ENCODE data around the gene PIF1. TPM values are rescaled to one million over a fixed set of nuclear protein-coding genes. Genes with fewer than 3 reads are reported as not detected.

Gene PIF1
- total and polyA plus RNA-seq, 7 experiments from 2014 or later, result 0.34 to 30.2 (median 1.0) TPM; not detected in 4

GRCh38 chr15:64810497-64811326 lies 14.7 kb downstream of the PIF1 start:
- no peaks in the 10 kb centered on the region for H3K9me3 ChIP-seq (ENCODE audit: control insufficient read depth in 2 of 3, low read length in 3 of 3)
- CTCF ChIA-PET, result interaction anchor here (0.5 to 2.2 kb wide), 7 partner anchors 9 to 84 kb away, joined by 3 to 6 read pairs (median 5); no protein-coding TSS in a partner anchor
- POLR2A ChIA-PET, result no interaction called here
- no peak for DNase-seq
- no peaks in the 10 kb centered on the region for H3K27me3 ChIP-seq (ENCODE audit: control insufficient read depth in 2 of 2, insufficient read depth in 2 of 2, low read length in 2 of 2)
- H3K4me1 ChIP-seq (ENCODE audit: control insufficient read depth in 2 of 2, insufficient read depth in 2 of 2, low read length in 2 of 2), result peaks cover 0 to 3% of the 10 kb centered on the region in 2 donors
- no peaks in the 10 kb centered on the region for H3K36me3 ChIP-seq (ENCODE audit: control insufficient read depth in 2 of 3, insufficient read depth in 3 of 3, low read length in 3 of 3)
- Mint-ChIP-seq H3K27ac (no peak overlapping the region), H3K4me1 (peaks cover 0 to 8% (median 4%) of the 10 kb centered on the region in 7 donors), H3K4me3 (no peak overlapping the region), H3K36me3 (peaks cover 0 to 4% (median 0%) of the 10 kb centered on the region in 5 donors), H3K9me3 (peaks cover 0 to 1% (median 0%) of the 10 kb centered on the region in 11 donors), H3K27me3 (peaks cover 0 to 12% (median 0%) of the 10 kb centered on the region in 5 donors)
- no peak for ATAC-seq
- H3K27ac ChIP-seq (ENCODE audit: low read depth, low read length), result no peak overlapping the region
- H3K4me3 ChIP-seq (ENCODE audit: low read length), result no peak overlapping the region
- intact Hi-C loops (cut with micrococcal nuclease), result loop anchor here (1.0 to 5.0 kb wide), 5 partner anchors 25 to 95 kb away; partner anchors contain the start of gene RBPMS2 (in 1 of the 2)

GRCh38 chr15:64809649-64810496 lies 15.6 kb downstream of the PIF1 start:
- H3K4me3 ChIP-seq (ENCODE audit: low read length), result no peak overlapping the region
- peak; percentile 21 to 75 (median 47) for DNase-seq
- Mint-ChIP-seq H3K27me3 (peaks cover 0 to 12% (median 0%) of the 10 kb centered on the region in 5 donors), H3K27ac (no peak overlapping the region), H3K4me1 (peaks cover 0 to 8% (median 4%) of the 10 kb centered on the region in 7 donors), H3K9me3 (peaks cover 0 to 1% (median 0%) of the 10 kb centered on the region in 11 donors), H3K4me3 (no peak overlapping the region), H3K36me3 (peaks cover 0 to 2% (median 0%) of the 10 kb centered on the region in 5 donors)
- ChIA-PET POLR2A (no interaction called here), CTCF (interaction anchor here (0.5 to 2.2 kb wide), 15 partner anchors 8 to 154 kb away, joined by 3 to 6 read pairs (median 4); no protein-coding TSS in a partner anchor)
- H3K27ac ChIP-seq (ENCODE audit: low read depth, low read length), result no peak overlapping the region
- no peaks in the 10 kb centered on the region for H3K36me3 ChIP-seq (ENCODE audit: control insufficient read depth in 2 of 3, insufficient read depth in 3 of 3, low read length in 3 of 3)
- no peaks in the 10 kb centered on the region for H3K9me3 ChIP-seq (ENCODE audit: control insufficient read depth in 2 of 3, low read length in 3 of 3)
- no peaks in the 10 kb centered on the region for H3K27me3 ChIP-seq (ENCODE audit: control insufficient read depth in 2 of 2, insufficient read depth in 2 of 2, low read length in 2 of 2)
- ATAC-seq, result peak; percentile 80
- peaks cover 0 to 3% of the 10 kb centered on the region in 2 donors for H3K4me1 ChIP-seq (ENCODE audit: control insufficient read depth in 2 of 2, insufficient read depth in 2 of 2, low read length in 2 of 2)
- intact Hi-C loops (cut with micrococcal nuclease), result loop anchor here (1.0 to 5.0 kb wide), 5 partner anchors 25 to 95 kb away; partner anchors contain the start of gene RBPMS2 (in 1 of the 2)

DNA sequence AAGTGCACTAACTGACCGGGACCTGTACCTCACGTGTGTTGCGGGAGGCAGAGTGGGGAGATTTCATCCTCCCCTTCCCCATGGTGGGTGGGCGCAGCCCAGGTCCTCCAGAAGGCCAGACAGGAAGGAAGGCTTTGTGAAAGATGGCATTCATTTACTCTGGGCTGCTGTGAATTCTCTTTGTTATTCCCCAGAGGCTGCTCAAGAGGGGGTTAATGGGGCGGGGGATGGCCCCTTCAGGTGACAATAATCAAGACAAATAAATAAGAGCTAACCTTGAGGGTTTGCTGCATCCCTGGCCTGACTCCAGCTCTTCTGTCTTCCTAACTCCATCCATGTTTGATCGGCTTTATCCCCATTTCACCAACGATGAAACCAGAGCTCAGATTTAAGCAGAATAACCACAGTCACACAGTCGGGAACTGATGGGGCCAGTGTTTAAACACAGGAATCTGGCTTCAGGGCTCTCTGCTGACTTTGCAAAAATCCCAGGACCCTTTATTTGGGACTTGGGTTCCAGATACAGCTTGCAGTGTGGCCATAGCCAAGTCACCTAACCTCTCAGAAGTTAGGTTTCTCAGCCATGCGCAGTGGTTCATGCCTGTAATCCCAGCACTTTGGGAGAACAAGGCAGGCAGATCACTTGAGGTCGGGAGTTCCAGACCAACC lies 16.5 kb downstream of the PIF1 start:
- intact Hi-C loops (cut with micrococcal nuclease), result no loop called here
- Mint-ChIP-seq H3K4me3 (no peak overlapping the region), H3K36me3 (peaks cover 0 to 2% (median 0%) of the 10 kb centered on the region in 5 donors), H3K27ac (no peak overlapping the region), H3K27me3 (peaks cover 0 to 12% (median 0%) of the 10 kb centered on the region in 5 donors), H3K4me1 (peaks cover 0 to 5% (median 4%) of the 10 kb centered on the region in 7 donors), H3K9me3 (peaks cover 0 to 1% (median 0%) of the 10 kb centered on the region in 11 donors)
- DNase-seq (no peak), ATAC-seq (no peak)
- Histone ChIP-seq H3K4me1 (ENCODE audit: control insufficient read depth in 2 of 2, insufficient read depth in 2 of 2, low read length in 2 of 2) (peaks cover 0 to 3% of the 10 kb centered on the region in 2 donors), H3K9me3 (ENCODE audit: control insufficient read depth in 2 of 3, low read length in 3 of 3) (no peaks in the 10 kb centered on the region), H3K36me3 (ENCODE audit: control insufficient read depth in 2 of 3, insufficient read depth in 3 of 3, low read length in 3 of 3) (no peaks in the 10 kb centered on the region), H3K4me3 (ENCODE audit: low read length) (no peak overlapping the region), H3K27ac (ENCODE audit: low read depth, low read length) (no peak overlapping the region), H3K27me3 (ENCODE audit: control insufficient read depth in 2 of 2, insufficient read depth in 2 of 2, low read length in 2 of 2) (no peaks in the 10 kb centered on the region)
- ChIA-PET CTCF (interaction anchor here (0.6 to 2.2 kb wide), 11 partner anchors 12 to 406 kb away, joined by 3 to 6 read pairs (median 3); no protein-coding TSS in a partner anchor), POLR2A (no interaction called here)

DNA sequence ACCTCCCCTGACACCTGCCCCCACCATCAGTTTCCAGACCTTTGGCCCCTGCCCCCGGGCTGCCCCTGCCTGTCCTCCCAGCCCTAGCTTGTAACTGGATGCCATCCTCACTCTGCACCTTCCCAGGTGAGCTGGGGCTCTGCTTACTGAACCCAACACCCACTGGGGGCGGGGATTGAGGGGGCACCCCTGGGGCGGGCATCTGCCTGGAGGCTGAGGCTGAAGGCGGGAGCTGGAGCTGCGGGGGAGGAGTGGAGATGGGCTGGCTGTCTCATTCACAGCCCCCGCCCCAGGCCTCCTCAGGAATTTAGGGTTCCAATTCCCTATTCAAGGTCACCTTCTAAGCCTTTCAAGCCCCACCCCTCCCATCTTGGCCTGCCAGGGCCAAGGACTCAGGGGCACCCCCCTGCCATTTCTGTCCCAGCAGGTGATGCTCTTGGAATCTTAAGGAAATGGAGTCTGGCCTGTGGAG lies 17.7 kb downstream of the PIF1 start:
- H3K27me3 Mint-ChIP-seq, result peaks cover 0 to 15% (median 0%) of the 10 kb centered on the region in 5 donors

DNA sequence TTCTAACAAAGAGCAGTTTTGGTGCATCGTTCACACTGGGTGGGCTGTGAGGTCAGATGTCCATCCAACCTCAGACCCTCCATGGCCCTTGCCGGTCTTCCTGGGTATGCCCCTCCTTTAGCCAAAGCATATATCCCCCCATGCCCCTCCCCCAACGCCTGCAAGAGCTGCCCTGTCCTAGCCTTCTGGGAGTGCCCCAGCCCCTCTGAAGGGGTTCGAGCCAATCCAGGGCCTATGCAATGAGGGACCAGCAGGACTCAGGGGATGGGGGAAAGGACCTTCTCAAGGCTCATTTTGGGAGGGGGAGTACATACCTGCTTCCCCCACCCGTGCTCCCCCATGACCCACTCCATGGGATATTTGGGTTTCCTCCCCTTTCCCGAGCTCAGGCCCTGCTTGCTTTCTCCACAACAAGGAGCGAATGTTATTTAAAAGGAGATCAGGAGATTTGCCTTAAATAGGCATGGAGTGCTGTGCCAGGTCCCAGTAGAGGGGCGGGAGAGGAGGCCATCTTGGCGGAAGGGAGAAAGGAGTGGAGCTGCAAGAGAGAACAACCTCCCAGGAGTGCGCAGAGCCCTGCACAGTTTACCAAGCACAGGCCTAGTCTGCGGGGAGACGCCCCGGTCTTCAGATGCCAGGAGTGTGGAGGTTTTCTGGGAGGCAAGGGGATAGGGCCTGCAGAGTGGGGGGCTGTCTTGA lies 18.2 kb downstream of the PIF1 start:
- Mint-ChIP-seq H3K4me3 (no peak overlapping the region), H3K27ac (no peak overlapping the region), H3K27me3 (peaks cover 0 to 15% (median 0%) of the 10 kb centered on the region in 5 donors), H3K4me1 (peaks cover 0 to 5% (median 4%) of the 10 kb centered on the region in 7 donors), H3K9me3 (peaks cover 0 to 1% (median 0%) of the 10 kb centered on the region in 11 donors), H3K36me3 (no peaks in the 10 kb centered on the region)
- ChIA-PET POLR2A (no interaction called here), CTCF (no interaction called here)
- Histone ChIP-seq H3K27me3 (ENCODE audit: control insufficient read depth in 2 of 2, insufficient read depth in 2 of 2, low read length in 2 of 2) (no peaks in the 10 kb centered on the region), H3K4me1 (ENCODE audit: control insufficient read depth in 2 of 2, insufficient read depth in 2 of 2, low read length in 2 of 2) (peaks cover 0 to 3% of the 10 kb centered on the region in 2 donors), H3K4me3 (ENCODE audit: low read length) (no peak overlapping the region), H3K9me3 (ENCODE audit: control insufficient read depth in 2 of 3, low read length in 3 of 3) (no peaks in the 10 kb centered on the region), H3K27ac (ENCODE audit: low read depth, low read length) (no peak overlapping the region), H3K36me3 (ENCODE audit: control insufficient read depth in 2 of 3, insufficient read depth in 3 of 3, low read length in 3 of 3) (no peaks in the 10 kb centered on the region)
- ATAC-seq (no peak), DNase-seq (no peak)
- intact Hi-C loops (cut with micrococcal nuclease), result no loop called here

More for the DNA sequence above, 17.7 kb downstream of the PIF1 start:
- Mint-ChIP-seq H3K4me3 (no peak overlapping the region), H3K36me3 (no peaks in the 10 kb centered on the region), H3K27ac (no peak overlapping the region), H3K9me3 (peaks cover 0 to 1% (median 0%) of the 10 kb centered on the region in 11 donors), H3K4me1 (peaks cover 0 to 5% (median 4%) of the 10 kb centered on the region in 7 donors)
- H3K27ac ChIP-seq (ENCODE audit: low read depth, low read length), result no peak overlapping the region
- no peak for ATAC-seq
- DNase-seq, result no peak
- intact Hi-C loops (cut with micrococcal nuclease), result no loop called here
- ChIA-PET POLR2A (no interaction called here), CTCF (no interaction called here)
- H3K9me3 ChIP-seq (ENCODE audit: control insufficient read depth in 2 of 3, low read length in 3 of 3), result no peaks in the 10 kb centered on the region
- H3K4me1 ChIP-seq (ENCODE audit: control insufficient read depth in 2 of 2, insufficient read depth in 2 of 2, low read length in 2 of 2), result peaks cover 0 to 3% of the 10 kb centered on the region in 2 donors
- H3K36me3 ChIP-seq (ENCODE audit: control insufficient read depth in 2 of 3, insufficient read depth in 3 of 3, low read length in 3 of 3), result no peaks in the 10 kb centered on the region
- H3K4me3 ChIP-seq (ENCODE audit: low read length), result no peak overlapping the region
- no peaks in the 10 kb centered on the region for H3K27me3 ChIP-seq (ENCODE audit: control insufficient read depth in 2 of 2, insufficient read depth in 2 of 2, low read length in 2 of 2)

All from naive thymus-derived CD4-positive, alpha-beta T cell (primary cell).